ENCODE results near the gene CLPX. TPM values are rescaled to one million over a fixed set of nuclear protein-coding genes. Genes with fewer than 3 reads are reported as not detected.
A peak's percentile ranks its signal among the peaks of the same experiment; 100 is the strongest.

Gene CLPX
- total RNA-seq, 4 donors from 2014 or later = 12.0 to 72.2 (median 57.4) TPM

- H3K4me3 ChIP-seq = peak overlapping the region; percentile 65 to 95 (median 90)
- H3K27me3 ChIP-seq = no peaks in the 10 kb centered on the region
- peaks cover 18 to 27% (median 24%) of the 10 kb centered on the region in 4 donors for H3K4me1 ChIP-seq
- intact Hi-C loops (cut with DNase I; ENCODE audit: low total_unique reads) = no loop called here
- no peaks in the 10 kb centered on the region for H3K9me3 ChIP-seq
- peaks cover 0 to 13% (median 5%) of the 10 kb centered on the region in 4 donors for H3K36me3 ChIP-seq
- in situ Hi-C loops (cut with MboI; ENCODE audit: low pct_ligation_motif_present in 1 of 4, low pct_unique_long_range_greater_than_20kb in 1 of 4, low sequenced_read_pairs in 3 of 4) = no loop called here
- WGBS, 2 donors (ENCODE audit: low coverage in 1 of 2) = 1% methylated on average over 49 of the region's 93 CpGs; no CpG with 5 or more reads in 1 of the 2 donors
- peak; percentile 44 for DNase-seq
- no peak for TF ChIP-seq EP300 (IDR thresholded peaks at IDR 0.05; ENCODE audit: low read depth)
- peak in 1 of 3 donors; percentile 34 for TF ChIP-seq POLR2AphosphoS5 (IDR thresholded peaks at IDR 0.05)
- peak overlapping the region; percentile 90 to 94 (median 92) for H3K27ac ChIP-seq
These were observed 52.1 kb downstream of the CLPX start for GRCh38 chr15:65132878-65133547.

- no peak for TF ChIP-seq POLR2A (IDR thresholded peaks at IDR 0.05)
- TF ChIP-seq CTCF (IDR thresholded peaks at IDR 0.05) = no peak
- TF ChIP-seq EP300 (IDR thresholded peaks at IDR 0.05; ENCODE audit: low read depth) = no peak
- TF ChIP-seq POLR2AphosphoS5 (IDR thresholded peaks at IDR 0.05) = no peak
- no peak for DNase-seq
- 83% methylated on average over 1 to 5 of the region's 5 CpGs for WGBS, 2 donors (ENCODE audit: low coverage in 1 of 2)
- Histone ChIP-seq H3K27me3 (no peaks in the 10 kb centered on the region), H3K4me3 (no peak overlapping the region), H3K36me3 (peaks cover 0 to 27% (median 8%) of the 10 kb centered on the region in 4 donors), H3K4me1 (peaks cover 18 to 27% (median 24%) of the 10 kb centered on the region in 4 donors), H3K9me3 (no peaks in the 10 kb centered on the region), H3K27ac (no peak overlapping the region)
- intact Hi-C loops (cut with DNase I; ENCODE audit: low total_unique reads) (no loop called here), in situ Hi-C loops (cut with MboI; ENCODE audit: low pct_ligation_motif_present in 1 of 4, low pct_unique_long_range_greater_than_20kb in 1 of 4, low sequenced_read_pairs in 3 of 4) (no loop called here)
These were observed 54.2 kb downstream of the CLPX start for GRCh38 chr15:65130941-65131340.

GRCh38 chr15:65115542-65115941, 69.6 kb downstream of the CLPX start:
- intact Hi-C loops (cut with DNase I; ENCODE audit: low total_unique reads) (no loop called here), in situ Hi-C loops (cut with MboI; ENCODE audit: low pct_ligation_motif_present in 1 of 4, low pct_unique_long_range_greater_than_20kb in 1 of 4, low sequenced_read_pairs in 3 of 4) (no loop called here)
- no peak overlapping the region for H3K27ac ChIP-seq
- H3K36me3 ChIP-seq = peaks cover 0 to 37% (median 13%) of the 10 kb centered on the region in 4 donors
- DNase-seq = no peak
- 73 to 76% methylated on average over 5 of the region's 5 CpGs for WGBS, 2 donors (ENCODE audit: low coverage in 1 of 2)
- TF ChIP-seq POLR2A (IDR thresholded peaks at IDR 0.05) = no peak
- TF ChIP-seq EP300 (IDR thresholded peaks at IDR 0.05; ENCODE audit: low read depth) = no peak
- no peak for TF ChIP-seq CTCF (IDR thresholded peaks at IDR 0.05)
- TF ChIP-seq POLR2AphosphoS5 (IDR thresholded peaks at IDR 0.05) = no peak
- no peaks in the 10 kb centered on the region for H3K27me3 ChIP-seq
- H3K4me1 ChIP-seq = no peaks in the 10 kb centered on the region
- H3K9me3 ChIP-seq = no peaks in the 10 kb centered on the region
- H3K4me3 ChIP-seq = no peak overlapping the region

- Histone ChIP-seq H3K4me3 (no peak within 1 kb of the TSS), H3K27me3 (no peaks in the 10 kb centered on the region), H3K9me3 (no peaks in the 10 kb centered on the region), H3K27ac (no peak within 1 kb of the TSS), H3K36me3 (peaks cover 0 to 37% (median 13%) of the 10 kb centered on the region in 4 donors), H3K4me1 (no peaks in the 10 kb centered on the region)
- in situ Hi-C loops (cut with MboI; ENCODE audit: low pct_ligation_motif_present in 1 of 4, low pct_unique_long_range_greater_than_20kb in 1 of 4, low sequenced_read_pairs in 3 of 4) (no loop called here), intact Hi-C loops (cut with DNase I; ENCODE audit: low total_unique reads) (no loop called here)
- no peak for TF ChIP-seq POLR2AphosphoS5 (IDR thresholded peaks at IDR 0.05)
- no peak for TF ChIP-seq POLR2A (IDR thresholded peaks at IDR 0.05)
- TF ChIP-seq EP300 (IDR thresholded peaks at IDR 0.05; ENCODE audit: low read depth) = no peak
- no peak for TF ChIP-seq CTCF (IDR thresholded peaks at IDR 0.05)
- DNase-seq = no peak
- WGBS, 2 donors (ENCODE audit: low coverage in 1 of 2) = 68 to 81% methylated on average over 2 of the region's 2 CpGs
These were observed 70.1 kb downstream of the CLPX start, which contains the start of gene UBAP1L for GRCh38 chr15:65115086-65115485. Gene UBAP1L (minus strand): TSS chr15:65115200. CDS start chr15:65106215, 8,985 bp downstream.

Measured in transverse colon (tissue), 4 donors.